H1 (cell line): ENCODE results near the gene KCNMB1.

Experiments
- CBX8 ChIP-seq: fragments of 300-800, 300-1000 bp; sonication (generic); IDR thresholded peaks from 2 replicates; pipeline ENCODE4 v1.7.1; 2016; ENCODE audit warnings: low read depth, low read length, borderline replicate concordance
- CHD2 ChIP-seq: IDR thresholded peaks from 2 replicates; pipeline ENCODE4 v1.6.1; 2012; ENCODE audit warnings: low read length, improper control_type of control experiment
- CTCF ChIP-seq, 3 experiments: IDR thresholded peaks; 1 replicate in 2 of 3; 2 replicates in 1 of 3; pipeline versions ENCODE4 v1.5.1 to v1.6.1; 2011; ENCODE audit warnings: low read length in 3 of 3, mild to moderate bottlenecking in 3 of 3, inconsistent platforms in 2 of 3, low read depth in 1 of 3, moderate library complexity in 1 of 3; ENCODE audit not compliant: insufficient read depth in 1 of 3; ENCODE audit errors: control extremely low read depth in 1 of 3
- KDM5A ChIP-seq: fragments of 200-600 bp; IDR thresholded peaks from 2 replicates; pipeline ENCODE4 v1.7.1; 2012; ENCODE audit warnings: mild to moderate bottlenecking, low read length, inconsistent platforms, mixed read lengths
- POLR2A ChIP-seq, 2 experiments: IDR thresholded peaks; 1 replicate in 1 of 2; 2 replicates in 1 of 2; pipeline ENCODE4 v1.6.1; 2011; ENCODE audit warnings: low read depth in 2 of 2, low read length in 2 of 2, mild to moderate bottlenecking in 2 of 2; ENCODE audit errors: control extremely low read depth in 1 of 2

DNA sequence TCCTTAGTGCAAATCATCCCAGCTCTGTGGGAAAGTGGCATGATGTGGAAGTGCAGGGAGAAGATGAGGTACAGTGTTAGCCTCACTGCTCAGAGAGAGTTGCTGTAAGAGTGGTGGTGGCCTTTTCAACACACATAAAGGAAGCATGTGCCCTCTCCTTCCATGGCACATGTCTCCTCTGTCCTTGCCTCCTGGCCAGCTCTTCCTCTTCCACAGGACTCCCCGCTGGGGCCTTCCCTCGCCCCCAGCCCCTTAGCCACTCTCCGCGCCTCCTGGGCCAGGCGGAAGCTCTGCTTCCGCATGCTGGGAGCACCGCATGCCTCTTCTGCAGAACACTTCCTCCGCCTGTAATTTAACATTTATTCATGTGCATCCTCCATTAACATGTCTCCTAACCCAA is 4.8 kb upstream of the KCNMB1 start:
- TF ChIP-seq CTCF (IDR thresholded peaks at IDR 0.05; ENCODE audit: control extremely low read depth in 1 of 3, insufficient read depth in 1 of 3, low read depth in 1 of 3, low read length in 3 of 3) (no peak), CHD2 (no peak), KDM5A (no peak), CBX8 (no peak), POLR2A (IDR thresholded peaks at IDR 0.05; ENCODE audit: control extremely low read depth in 1 of 2, low read depth in 2 of 2, low read length in 2 of 2) (no peak)
